SU-DHL-6 (cell line): Measurements from ENCODE around the gene ABCG4.
A peak's percentile ranks its signal among the peaks of the same experiment; 100 is the strongest.

Experiments
- H2AFZ ChIP-seq: fragments of 200-600 bp; sonication (generic); 2 replicates; pipeline ENCODE4 v1.6.1; 2014; ENCODE audit warnings: low read depth, mild to moderate bottlenecking, moderate library complexity, mixed read lengths, antibody characterized with exemption, low read length; ENCODE audit not compliant: severe bottlenecking
- H3F3A ChIP-seq: fragments of 200-600 bp; shearing (Covaris generic); 2 replicates; pipeline ENCODE4 v1.6.0; 2016; ENCODE audit warnings: antibody characterized with exemption, mild to moderate bottlenecking; ENCODE audit not compliant: insufficient read depth
- H3K27ac ChIP-seq: fragments of 200-600 bp; sonication (generic); 2 replicates; pipeline ENCODE4 v1.5.1; 2016; ENCODE audit warnings: low read depth, mild to moderate bottlenecking, low read length, moderate library complexity, mixed read lengths
- H3K27me3 ChIP-seq: fragments of 200-600 bp; sonication (generic), shearing (Covaris generic); 2 replicates; pipeline ENCODE4 v1.6.0; 2014; ENCODE audit warnings: mild to moderate bottlenecking, low read length
- H3K36me3 ChIP-seq: fragments of 200-600 bp; sonication (generic); 2 replicates; pipeline ENCODE4 v1.6.1; 2014; ENCODE audit warnings: mild to moderate bottlenecking, low read length, mixed read lengths
- H3K4me2 ChIP-seq: fragments of 300-600, 200-600 bp; shearing (Covaris generic), sonication (generic); 2 replicates; pipeline ENCODE4 v1.6.0; 2014; ENCODE audit warnings: low read length, low read depth, mild to moderate bottlenecking; ENCODE audit not compliant: poor library complexity, severe bottlenecking
- H3K4me3 ChIP-seq: fragments of 200-600 bp; sonication (generic); 2 replicates; pipeline ENCODE4 v1.5.1; 2014; ENCODE audit warnings: antibody characterized with exemption, low read length, mild to moderate bottlenecking, mixed read lengths; ENCODE audit not compliant: insufficient read depth, poor library complexity, severe bottlenecking
- H3K79me2 ChIP-seq: fragments of 200-600 bp; sonication (generic); 2 replicates; pipeline ENCODE4 v1.6.1; 2014; ENCODE audit warnings: mild to moderate bottlenecking, low read length, moderate library complexity; ENCODE audit not compliant: insufficient read depth
- H3K9ac ChIP-seq: fragments of 200-600 bp; sonication (generic); 2 replicates; pipeline ENCODE4 v1.7.0; 2014; ENCODE audit warnings: mild to moderate bottlenecking, low read length
- H3K9me2 ChIP-seq: fragments of 200-600 bp; sonication (generic); replicated peaks from 2 replicates; pipeline ENCODE4 v1.6.1; 2014; ENCODE audit warnings: low read length; ENCODE audit not compliant: insufficient read depth
- H3K9me3 ChIP-seq: fragments of 200-600 bp; sonication (generic); 2 replicates; pipeline ENCODE4 v1.6.1; 2014; ENCODE audit warnings: low read length, mixed read lengths; ENCODE audit not compliant: insufficient read depth
- H4K20me1 ChIP-seq: fragments of 200-600 bp; sonication (generic); 2 replicates; pipeline ENCODE4 v1.6.1; 2014; ENCODE audit warnings: low read depth, mild to moderate bottlenecking, antibody characterized with exemption, low read length, moderate library complexity, mixed read lengths
- CTCF ChIP-seq: fragments of 200-600 bp; sonication (generic); IDR thresholded peaks from one replicate; pipeline ENCODE4 v1.5.1; 2017; ENCODE audit warnings: antibody characterized with exemption, mild to moderate bottlenecking, low read length, moderate library complexity; ENCODE audit not compliant: insufficient read depth, poor library complexity, severe bottlenecking
- EZH2phosphoT487 ChIP-seq: fragments of 200-600 bp; sonication (generic), shearing (Covaris generic); conservative IDR thresholded peaks from 2 replicates; pipeline ENCODE4 v1.6.1; 2018; ENCODE audit warnings: mild to moderate bottlenecking, antibody characterized with exemption, low read length, moderate library complexity, mixed read lengths

ABCG4 gene

GRCh38 chr11:119149018-119149785 is at the start of gene ABCG4:
Gene ABCG4 (plus strand): TSS chr11:119149052. CDS start chr11:119149966, 914 bp downstream.
- Histone ChIP-seq H3K9ac (peak within 1 kb of the TSS; percentile 46), H4K20me1 (no peaks in the 10 kb centered on the region), H2AFZ (peak within 1 kb of the TSS; percentile 96), H3F3A (no peaks in the 10 kb centered on the region), H3K4me2 (peak within 1 kb of the TSS; percentile 70), H3K27ac (no peak within 1 kb of the TSS), H3K9me3 (no peaks in the 10 kb centered on the region), H3K79me2 (no peaks in the 10 kb centered on the region), H3K27me3 (no peaks in the 10 kb centered on the region), H3K4me3 (peak within 1 kb of the TSS; percentile 56), H3K9me2 (no peaks in the 10 kb centered on the region), H3K36me3 (no peaks in the 10 kb centered on the region)
- TF ChIP-seq CTCF = no peak
- TF ChIP-seq EZH2phosphoT487 = no peak

- TF ChIP-seq CTCF (no peak), EZH2phosphoT487 (no peak)
- Histone ChIP-seq H3K79me2 (peaks cover 21% of the 10 kb centered on the region), H3K36me3 (peaks cover 13% of the 10 kb centered on the region), H3K4me2 (peak overlapping the region; percentile 83), H4K20me1 (no peaks in the 10 kb centered on the region), H3K27ac (no peak overlapping the region), H3F3A (peaks cover 38% of the 10 kb centered on the region), H3K27me3 (no peaks in the 10 kb centered on the region), H3K9me3 (no peaks in the 10 kb centered on the region), H3K4me3 (no peak overlapping the region), H3K9me2 (no peaks in the 10 kb centered on the region), H3K9ac (no peak overlapping the region), H2AFZ (no peak overlapping the region)
Measured at GRCh38 chr11:119099711-119100110, 49.1 kb upstream of the ABCG4 start.

DNA sequence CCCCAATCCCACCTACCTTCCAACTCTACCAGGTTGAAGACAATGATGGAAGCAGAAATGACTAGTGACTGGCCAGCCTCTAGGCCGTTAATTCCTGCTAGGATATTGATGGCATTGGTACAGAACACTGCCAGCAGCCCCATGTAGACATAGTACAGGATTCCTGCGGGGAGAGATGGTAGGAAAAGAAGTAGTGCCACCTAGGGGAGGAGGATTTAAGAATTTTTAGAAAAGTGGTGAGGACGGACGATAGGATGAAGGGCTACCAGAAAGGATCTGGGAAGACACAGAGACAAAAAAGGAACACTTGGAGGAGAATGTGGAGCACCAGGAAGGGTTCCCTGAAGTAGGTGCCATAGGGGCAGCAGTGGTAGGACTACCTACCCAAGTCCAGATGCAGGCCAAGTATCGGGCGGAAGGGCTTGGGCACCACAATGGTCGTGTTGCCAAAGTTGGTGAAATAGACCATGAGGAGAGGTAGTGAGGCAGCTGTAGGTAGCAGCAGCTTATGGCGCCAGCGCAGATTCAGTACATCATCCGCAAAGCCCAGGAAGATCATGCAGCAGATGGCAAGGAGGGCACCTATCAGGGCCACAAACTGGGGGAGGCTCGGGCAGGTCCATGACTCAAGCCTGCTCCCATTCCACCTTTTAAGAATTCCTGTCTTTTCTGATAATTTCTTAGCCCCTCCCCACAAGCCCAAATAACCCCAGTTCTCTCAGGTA is 48.4 kb upstream of the ABCG4 start:
- peak overlapping the region; percentile 83 for H3K4me2 ChIP-seq
- H3K27ac ChIP-seq = peak overlapping the region; percentile 77
- H3F3A ChIP-seq = peaks cover 38% of the 10 kb centered on the region
- no peaks in the 10 kb centered on the region for H4K20me1 ChIP-seq
- no peaks in the 10 kb centered on the region for H3K9me2 ChIP-seq
- H3K9ac ChIP-seq = peak overlapping the region; percentile 93
- H3K4me3 ChIP-seq = peak overlapping the region; percentile 72
- no peaks in the 10 kb centered on the region for H3K9me3 ChIP-seq
- no peaks in the 10 kb centered on the region for H3K27me3 ChIP-seq
- peaks cover 16% of the 10 kb centered on the region for H3K79me2 ChIP-seq
- peaks cover 13% of the 10 kb centered on the region for H3K36me3 ChIP-seq
- TF ChIP-seq EZH2phosphoT487 (no peak), CTCF (peak; percentile 22)
- H2AFZ ChIP-seq = no peak overlapping the region
